Skin of body (tissue), 2 donors: Measurements from ENCODE around the gene IVD. TPM values are rescaled to one million over a fixed set of nuclear protein-coding genes. Genes with fewer than 3 reads are reported as not detected.
A peak's percentile ranks its signal among the peaks of the same experiment; 100 is the strongest.

Source experiments
- DNase-seq: peaks from one replicate; lab custom pipeline; 2025; lab: John Stamatoyannopoulos, UW
- total RNA-seq: library from RNA; depleted of rRNA; stranded (reverse); fragments of >200 nt; gene quantifications from one replicate; pipeline ENCODE4 v1.2.3, GENCODE V29; 2014

Gene IVD
- total RNA-seq, 1 donor from 2014 or later: 33.9 TPM

DNA sequence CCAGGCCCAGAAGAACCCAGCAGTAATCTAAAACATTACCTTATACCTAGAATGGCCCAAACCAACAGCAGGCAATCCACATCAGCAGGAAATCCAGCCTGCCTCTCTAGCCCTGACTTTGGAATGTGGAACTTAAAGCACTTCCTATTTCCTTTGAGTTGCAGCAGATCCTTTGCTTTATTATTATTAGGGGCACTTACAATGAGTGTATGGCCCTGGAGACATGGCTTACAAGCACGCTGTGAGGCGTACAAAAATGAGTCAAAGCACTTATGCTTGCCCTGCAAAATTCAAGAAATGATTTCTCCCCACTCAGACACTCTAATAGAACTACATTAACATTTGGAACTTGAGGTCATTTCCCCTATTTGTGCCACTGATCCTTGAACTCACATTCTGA, 32.6 kb upstream of the IVD start:
- DNase-seq: no peak

DNA sequence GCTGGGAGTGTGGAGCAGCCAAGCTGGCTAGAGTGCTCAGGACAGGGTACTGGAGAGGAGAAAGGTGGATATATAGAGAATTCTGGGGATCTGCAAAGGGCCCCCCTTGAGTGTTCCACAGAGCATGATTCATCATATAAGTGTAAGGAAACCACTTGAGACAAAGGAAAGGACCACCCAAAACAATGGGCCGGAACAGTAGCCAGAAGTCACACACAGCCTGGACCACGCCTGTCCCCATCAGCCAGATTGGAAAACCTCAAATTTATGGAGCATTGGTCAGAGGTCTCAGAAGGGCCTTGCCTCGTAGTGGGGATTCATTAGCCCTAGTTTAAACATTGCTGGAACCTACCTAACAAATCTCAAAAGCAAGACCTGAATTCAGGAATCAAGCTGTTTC, 28.0 kb upstream of the IVD start:
- no peak for DNase-seq

DNA sequence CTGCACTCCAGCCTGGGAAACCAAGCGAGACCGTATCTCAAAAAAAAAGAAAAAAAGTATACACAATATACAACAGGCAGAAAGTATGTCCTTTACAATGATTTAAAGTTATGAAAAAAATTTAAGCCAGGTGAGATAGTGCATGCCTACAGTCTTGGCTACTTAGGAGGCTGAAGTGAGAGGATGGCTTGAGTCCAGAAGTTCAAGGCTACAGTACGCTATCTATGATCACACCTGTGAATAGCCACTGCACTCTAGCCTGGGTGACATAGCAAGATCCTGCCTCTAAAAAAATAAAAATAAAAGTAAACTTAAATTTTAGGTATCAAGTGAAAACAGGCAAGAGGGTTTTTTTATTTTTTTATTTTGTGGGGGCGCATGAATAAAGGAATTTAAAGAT, 26.2 kb upstream of the IVD start:
- no peak for DNase-seq

- no peak for DNase-seq
These were observed 25.7 kb upstream of the IVD start for GRCh38 chr15:40379853-40380252.

- no peak for DNase-seq
These were observed 25.0 kb upstream of the IVD start for GRCh38 chr15:40380636-40381035.

GRCh38 chr15:40381818-40382529, 23.6 kb upstream of the IVD start:
- DNase-seq: no peak

DNA sequence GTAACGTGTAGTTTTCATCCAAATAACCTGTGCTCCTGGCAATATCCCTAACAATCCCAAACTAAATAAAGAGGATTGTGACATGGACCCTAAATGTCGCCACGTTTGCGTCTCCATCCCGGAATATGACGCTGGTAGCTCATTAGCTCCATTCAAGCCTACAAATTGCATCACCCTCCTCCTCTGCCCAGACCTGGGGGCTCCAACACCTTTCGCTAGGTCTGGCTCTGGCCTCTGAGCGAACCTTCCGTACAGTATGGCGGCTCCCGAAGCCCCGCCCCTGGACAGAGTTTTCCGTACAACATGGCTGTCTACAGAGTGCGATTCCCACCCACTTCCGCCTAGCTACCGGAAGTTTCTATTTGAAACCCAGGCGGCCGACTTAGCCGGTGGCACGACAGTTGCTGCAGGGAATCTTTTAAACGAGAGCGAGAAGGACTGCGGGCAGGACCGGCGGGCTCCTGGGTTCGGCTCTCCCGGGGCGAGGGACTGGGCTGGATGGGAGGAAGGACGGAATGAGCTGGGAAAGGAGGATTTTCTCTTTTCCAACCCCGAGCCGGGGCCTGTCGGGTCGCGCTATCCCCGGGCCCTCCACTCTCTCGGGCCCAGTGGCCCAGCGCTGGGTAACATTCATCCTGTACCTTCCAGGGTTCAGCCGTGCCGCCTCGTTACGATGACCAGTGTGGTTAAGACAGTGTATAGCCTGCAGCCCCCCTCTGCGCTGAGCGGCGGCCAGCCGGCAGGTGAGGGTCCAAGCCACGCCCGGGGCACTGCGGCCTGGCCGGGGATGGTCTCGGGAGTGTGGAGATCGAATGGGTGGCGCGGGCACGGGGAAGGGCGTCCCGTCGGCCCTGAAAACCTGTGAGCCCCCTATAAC, 22.8 kb upstream of the IVD start, which contains the start of gene KNSTRN:
KNSTRN (plus strand) TSS at position 142 of the 877 bp plus-strand sequence; CDS start at position 257, 115 bp downstream.
- DNase-seq: peak; percentile 88

DNA sequence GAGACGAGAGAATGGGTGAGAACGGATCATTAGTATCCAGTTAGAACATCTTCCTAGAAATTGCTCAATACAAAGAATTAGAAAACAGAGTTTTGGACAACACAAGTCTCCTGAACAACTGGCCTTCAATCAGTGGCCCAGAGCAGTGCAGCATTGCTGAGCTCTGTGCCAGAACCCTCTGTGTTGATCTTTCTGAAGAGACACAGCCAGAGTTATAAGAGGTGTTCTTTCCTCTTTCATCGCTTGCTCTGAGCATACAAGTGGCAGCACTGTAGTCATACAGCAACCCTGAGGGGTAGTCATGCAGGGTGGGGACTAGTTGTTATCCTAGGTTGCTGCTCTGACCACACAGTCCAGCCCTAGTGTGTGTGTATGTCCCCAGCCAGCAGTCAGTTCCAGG, 19.1 kb upstream of the IVD start:
- no peak for DNase-seq

DNA sequence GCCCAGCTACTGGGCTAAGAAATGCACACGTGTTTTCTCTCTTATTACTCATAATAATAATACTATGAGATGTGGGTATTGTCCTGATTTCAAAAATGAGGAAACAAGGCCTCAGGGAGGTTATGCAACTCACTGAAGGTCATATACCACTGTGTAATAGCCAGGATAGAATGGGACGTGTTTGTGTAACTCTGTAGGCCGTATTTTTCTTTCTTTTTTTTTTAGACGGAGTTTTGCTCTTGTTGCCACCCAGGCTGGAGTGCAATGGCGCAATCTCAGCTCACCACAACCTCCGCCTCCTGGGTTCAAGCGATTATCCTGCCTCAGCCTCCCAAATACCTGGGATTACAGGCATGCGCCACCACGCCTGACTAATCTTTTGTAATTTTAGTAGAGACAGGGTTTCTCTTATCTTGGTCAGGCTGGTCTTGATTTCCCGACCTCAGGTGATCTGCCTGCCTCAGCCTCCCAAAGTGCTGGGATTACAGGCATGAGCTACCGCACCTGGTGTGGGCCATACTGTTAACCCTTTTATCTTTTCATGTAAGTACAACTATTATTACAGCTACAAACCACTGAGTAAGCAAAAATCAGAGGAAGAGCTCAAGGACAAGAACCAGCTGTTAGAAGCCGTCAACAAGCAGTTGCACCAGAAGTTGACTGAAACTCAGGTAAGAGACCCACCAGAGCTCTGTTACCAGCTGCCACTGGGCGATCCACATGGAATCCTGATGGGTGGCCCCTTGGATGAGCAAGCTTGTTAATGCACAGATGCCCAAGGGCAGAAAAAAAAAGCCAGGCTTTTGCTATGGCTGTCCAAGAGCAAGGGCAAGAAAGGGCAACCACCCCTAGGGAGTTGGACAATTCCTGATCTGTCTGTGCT, 16.4 kb upstream of the IVD start:
- DNase-seq: no peak

GRCh38 chr15:40389824-40390595, 15.6 kb upstream of the IVD start:
- DNase-seq: no peak

DNA sequence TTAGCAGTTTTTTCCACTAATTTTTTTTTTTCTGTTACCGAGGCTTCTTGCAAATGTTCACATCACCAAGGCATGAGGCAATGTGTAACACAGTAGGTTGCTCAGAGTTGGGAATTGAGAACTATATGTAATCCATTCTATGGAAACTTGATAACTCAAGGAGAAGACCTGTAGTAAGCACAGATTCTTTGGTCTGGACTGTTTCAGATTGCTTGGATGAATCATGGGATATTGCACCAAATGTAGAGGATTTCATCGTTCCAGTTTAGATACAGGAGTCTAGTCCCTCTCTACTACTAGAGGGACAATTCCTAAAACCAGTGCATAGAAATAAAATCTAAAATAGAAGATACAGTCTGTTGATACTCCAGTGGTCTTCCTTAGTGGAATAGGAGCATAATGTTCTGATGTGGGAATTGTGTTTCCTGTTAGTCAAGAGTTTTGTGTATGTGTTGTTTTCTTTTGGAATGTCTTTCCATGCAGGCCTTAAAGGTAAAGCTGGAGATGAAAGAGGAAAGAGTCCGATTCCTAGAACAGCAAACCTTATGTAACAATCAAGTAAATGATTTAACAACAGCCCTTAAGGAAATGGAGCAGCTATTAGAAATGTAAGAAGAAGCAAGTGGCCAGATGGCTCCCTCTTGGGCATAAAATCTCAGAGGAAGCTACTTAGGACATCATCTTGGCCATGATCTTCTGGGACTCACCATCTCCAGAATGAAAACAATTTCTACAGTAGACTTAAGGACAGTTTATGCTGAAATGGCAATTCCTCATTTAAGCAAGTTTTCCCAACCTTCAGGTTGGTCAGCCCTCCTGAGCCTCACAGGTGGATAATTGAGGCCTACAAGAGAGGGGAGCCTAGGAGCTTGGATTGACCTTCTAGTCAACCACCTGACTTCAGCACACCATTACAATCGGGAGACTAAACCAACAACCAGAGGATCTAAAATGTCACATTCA, 12.3 kb upstream of the IVD start:
- DNase-seq: no peak

- DNase-seq: no peak
These were observed 7.7 kb upstream of the IVD start for GRCh38 chr15:40397688-40398412.

DNA sequence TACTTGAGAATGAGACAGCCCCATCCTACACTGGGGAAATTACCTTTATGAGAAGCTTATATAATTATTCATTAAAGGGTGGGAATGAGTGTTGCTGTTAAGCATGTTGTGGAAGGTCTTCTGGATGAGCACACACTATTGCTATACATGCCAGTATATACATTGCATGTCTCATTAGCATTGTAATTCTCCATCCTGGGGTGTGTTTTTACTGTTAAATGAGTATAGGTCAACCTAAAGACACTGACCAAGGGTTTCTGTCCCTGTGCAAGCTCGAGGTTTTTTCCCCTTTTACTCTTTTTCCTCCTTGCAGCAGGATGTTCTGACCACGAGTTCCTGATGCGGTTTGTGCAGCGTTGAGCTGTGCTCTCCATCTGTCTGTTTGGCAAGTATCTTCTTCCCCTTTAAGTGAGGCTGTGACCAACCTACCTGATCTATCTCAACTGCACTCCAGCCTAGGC, 7.2 kb upstream of the IVD start:
- no peak for DNase-seq

- no peak for DNase-seq
These were observed 6.2 kb upstream of the IVD start for GRCh38 chr15:40399370-40399769.

DNA sequence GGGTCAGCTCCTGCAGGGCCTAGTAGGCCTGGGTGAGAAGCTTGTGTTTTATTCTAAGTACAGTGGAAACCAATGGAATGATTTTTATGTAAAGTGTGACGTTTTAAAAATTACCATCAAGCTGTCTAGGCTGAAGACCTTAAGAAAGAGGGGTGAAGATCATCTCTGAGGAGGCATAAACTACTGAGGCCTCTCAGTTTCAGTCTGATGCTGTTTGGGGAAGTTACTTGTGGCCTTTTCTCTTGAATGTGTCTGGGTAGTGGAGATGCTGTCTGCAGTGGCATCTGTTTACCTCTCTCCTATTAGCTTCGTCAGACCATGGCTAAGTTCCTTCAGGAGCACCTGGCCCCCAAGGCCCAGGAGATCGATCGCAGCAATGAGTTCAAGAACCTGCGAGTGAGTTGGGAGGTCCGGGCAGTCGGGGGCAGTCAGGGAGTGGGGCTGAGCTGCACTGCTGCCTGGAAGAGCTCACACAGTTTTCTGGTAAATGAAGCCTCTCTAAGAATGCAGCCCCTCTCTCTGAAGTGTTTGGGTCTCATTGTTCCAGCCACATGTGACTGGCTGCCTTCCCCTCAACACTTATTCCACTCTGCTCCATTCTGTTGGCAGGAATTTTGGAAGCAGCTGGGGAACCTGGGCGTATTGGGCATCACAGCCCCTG, 1.9 kb downstream of the IVD start:
- DNase-seq: no peak

GRCh38 chr15:40409366-40409765, 3.8 kb downstream of the IVD start:
- no peak for DNase-seq

- DNase-seq: no peak
These were observed 4.9 kb downstream of the IVD start for GRCh38 chr15:40410476-40410875.

- DNase-seq: no peak
These were observed 6.6 kb downstream of the IVD start for GRCh38 chr15:40412095-40412759.
